K562 (cell line): ENCODE measurements around the gene SENP1. TPM values are rescaled to one million over a fixed set of nuclear protein-coding genes. Genes with fewer than 3 reads are reported as not detected.

ENCODE experiments used
- ATF1 ChIP-seq, 2 experiments: fragments of 450-650 bp in 1 of 2; IDR thresholded peaks; 2 replicates each; pipeline ENCODE4 v1.6.1; 2016; ENCODE audit warnings: missing compliant biosample characterization in 1 of 2, missing genetic modification characterization in 1 of 2
- BRD9 ChIP-seq: fragments of 450-650 bp; IDR thresholded peaks from 2 replicates; pipeline ENCODE4 v1.6.1; 2018; ENCODE audit warnings: low read depth; ENCODE audit not compliant: partially characterized antibody
- GATAD2A ChIP-seq: fragments of 450-650 bp; IDR thresholded peaks from 2 replicates; pipeline ENCODE4 v1.6.1; 2017
- GATAD2B ChIP-seq: fragments of 450-650 bp; IDR thresholded peaks from 2 replicates; pipeline ENCODE4 v1.6.1; 2017; ENCODE audit warnings: mild to moderate bottlenecking, borderline replicate concordance
- HDAC2 ChIP-seq: fragments of 450-650 bp; IDR thresholded peaks from 2 replicates; pipeline ENCODE4 v1.6.1; 2016; ENCODE audit warnings: mild to moderate bottlenecking
- KDM5B ChIP-seq: fragments of 200-600 bp; sonication (generic); IDR thresholded peaks from 2 replicates; pipeline ENCODE4 v1.6.1; 2012; ENCODE audit warnings: low read depth, mild to moderate bottlenecking, moderate library complexity, low read length, control low read depth, inconsistent platforms; ENCODE audit not compliant: insufficient replicate concordance
- KLF6 ChIP-seq: fragments of 250-450 bp; sonication (Bioruptor Pico); IDR thresholded peaks from 2 replicates; pipeline ENCODE4 v1.4.0; 2020; ENCODE audit warnings: mild to moderate bottlenecking, moderate library complexity, borderline replicate concordance
- MBD1 ChIP-seq: fragments of 250-450 bp; sonication (Bioruptor Pico); IDR thresholded peaks from 2 replicates; pipeline ENCODE4 v1.8.0; 2022; ENCODE audit warnings: inconsistent platforms
- MECOM ChIP-seq: fragments of 250-450 bp; sonication (Bioruptor Pico); IDR thresholded peaks from 2 replicates; pipeline ENCODE4 v1.8.0; 2022; ENCODE audit warnings: inconsistent platforms
- MITF ChIP-seq: IDR thresholded peaks from 2 replicates; pipeline ENCODE4 v1.6.1; 2014; ENCODE audit warnings: antibody characterized with exemption
- NBN ChIP-seq: fragments of 450-650 bp; IDR thresholded peaks from 2 replicates; pipeline ENCODE4 v1.6.1; 2016; ENCODE audit warnings: low read depth, mild to moderate bottlenecking
- NFXL1 ChIP-seq: fragments of 450-650 bp; formaldehyde crosslinking; IDR thresholded peaks from 2 replicates; pipeline ENCODE4 v1.4.0; 2021; ENCODE audit warnings: mild to moderate bottlenecking
- NR4A1 ChIP-seq, 2 experiments: fragments of 250-450 bp in 1 of 2; fragments of 450-650 bp in 1 of 2; sonication (Bioruptor Pico) in 1 of 2; IDR thresholded peaks; 2 replicates each; pipeline versions ENCODE4 v1.4.0 to v1.6.1; 2016 to 2020; ENCODE audit warnings: mild to moderate bottlenecking in 2 of 2, missing compliant biosample characterization in 1 of 2, missing genetic modification characterization in 1 of 2, moderate library complexity in 1 of 2
- RNF2 ChIP-seq: sonication (generic); IDR thresholded peaks from 2 replicates; pipeline ENCODE4 v1.6.1; 2016
- SIRT6 ChIP-seq: IDR thresholded peaks from one replicate; pipeline ENCODE4 v1.6.1; 2012; ENCODE audit warnings: low read depth, mild to moderate bottlenecking, control low read depth, inconsistent platforms, low read length, moderate library complexity
- SMARCE1 ChIP-seq: fragments of 450-650 bp; IDR thresholded peaks from 2 replicates; pipeline ENCODE4 v1.7.1; 2016; ENCODE audit warnings: mild to moderate bottlenecking
- SNRNP70 ChIP-seq: fragments of 200-400 bp; formaldehyde crosslinking; optimal IDR thresholded peaks from 2 replicates; pipeline ENCODE3; 2017; ENCODE audit warnings: low read depth, low read length
- TGIF2 ChIP-seq: sonication (generic); formaldehyde crosslinking; IDR thresholded peaks from 2 replicates; pipeline ENCODE4 v1.8.1; 2022; ENCODE audit warnings: mild to moderate bottlenecking, missing genetic modification reagents, moderate library complexity
- ZNF232 ChIP-seq: sonication (generic); formaldehyde crosslinking; IDR thresholded peaks from 2 replicates; pipeline ENCODE4 v1.8.0; 2022; ENCODE audit warnings: mild to moderate bottlenecking, missing genetic modification reagents
- ZNF239 ChIP-seq: fragments of 250-450 bp; sonication (Bioruptor Pico); IDR thresholded peaks from 2 replicates; pipeline ENCODE4 v1.4.0; 2020; ENCODE audit warnings: mild to moderate bottlenecking
- ZNF280A ChIP-seq: fragments of 450-650 bp; IDR thresholded peaks from 2 replicates; pipeline ENCODE4 v1.6.1; 2018; ENCODE audit warnings: mild to moderate bottlenecking, low read depth; ENCODE audit not compliant: partially characterized antibody
- ZNF586 ChIP-seq: fragments of 450-650 bp; formaldehyde crosslinking; conservative IDR thresholded peaks from 2 replicates; pipeline ENCODE4 v1.4.0; 2020; ENCODE audit warnings: mild to moderate bottlenecking, moderate library complexity
- polyA plus RNA-seq, 8 experiments: library from polyadenylated mRNA; depleted of rRNA in 4 of 8; stranded (reverse) in 5 of 8; unstranded in 3 of 8; fragments of >200 nt; fragmentation: Nextera tagmentation in 2 of 8; fragmentation: Illumina TruSeq in 1 of 8; extraction: Ambion mirVana in 2 of 8; extraction: Trizol in 1 of 8; gene quantifications; 2 replicates each; pipeline versions ENCODE4 v1.2.1 to v1.2.3, GENCODE V29; 2011 to 2014; ENCODE audit warnings: inconsistent platforms in 1 of 8, missing spikeins in 1 of 8
- total RNA-seq, 7 experiments: library from RNA; depleted of rRNA in 6 of 7; stranded (reverse); fragments of >200 nt in 6 of 7; fragmentation: Illumina TruSeq in 2 of 7; extraction: Trizol in 2 of 7; gene quantifications; 2 replicates each; pipeline versions ENCODE4 v1.2.1 to v1.2.3, GENCODE V29; 2011 to 2021; ENCODE audit warnings: low replicate concordance in 1 of 7
- TF ChIP-seq, protein P1 (sequence below): fragments of 250-450 bp; sonication (Bioruptor Pico); IDR thresholded peaks from 2 replicates; pipeline ENCODE4 v1.8.0; 2021; ENCODE audit warnings: moderate library complexity, mild to moderate bottlenecking, inconsistent platforms

SENP1 gene
- total and polyA plus RNA-seq, 9 of the 15 experiments (the other 6 are each of a cell fraction or from before 2014, with no cell fraction given), result 15.5 to 59.0 (median 36.3) TPM

GRCh38 chr12:48105867-48106680, at the start of gene SENP1 (continued):
- TF ChIP-seq ZNF280A (no peak), KDM5B (peak; percentile 68), GATAD2A (no peak), HDAC2 (peak; percentile 61; the same call in 1 of the 2 replicates), TGIF2 (no peak), BRD9 (no peak), MITF (no peak), KLF6 (CRISPR knock-in tag) (no peak), SMARCE1 (no peak), ZNF232 (CRISPR knock-in tag) (no peak), ZNF586 (CRISPR knock-in tag) (no peak), MECOM (CRISPR knock-in tag) (no peak), NFXL1 (no peak), SNRNP70 (no peak), SIRT6 (no peak), ATF1 (CRISPR knock-in tag; IDR thresholded peaks at IDR 0.05) (no peak), ATF1 (tag; IDR thresholded peaks at IDR 0.05) (peak; percentile 85), RNF2 (peak; percentile 85), GATAD2B (no peak), NBN (peak; percentile 48; the same call in 1 of the 2 replicates), ZNF239 (CRISPR knock-in tag) (no peak), NR4A1 (CRISPR knock-in tag; IDR thresholded peaks at IDR 0.05) (no peak), NR4A1 (tag; IDR thresholded peaks at IDR 0.05) (0 out of 2 replicates have a peak, but pooled peaks have one; percentile 57), MBD1 (CRISPR knock-in tag) (no peak)
- TF ChIP-seq, protein P1, sequence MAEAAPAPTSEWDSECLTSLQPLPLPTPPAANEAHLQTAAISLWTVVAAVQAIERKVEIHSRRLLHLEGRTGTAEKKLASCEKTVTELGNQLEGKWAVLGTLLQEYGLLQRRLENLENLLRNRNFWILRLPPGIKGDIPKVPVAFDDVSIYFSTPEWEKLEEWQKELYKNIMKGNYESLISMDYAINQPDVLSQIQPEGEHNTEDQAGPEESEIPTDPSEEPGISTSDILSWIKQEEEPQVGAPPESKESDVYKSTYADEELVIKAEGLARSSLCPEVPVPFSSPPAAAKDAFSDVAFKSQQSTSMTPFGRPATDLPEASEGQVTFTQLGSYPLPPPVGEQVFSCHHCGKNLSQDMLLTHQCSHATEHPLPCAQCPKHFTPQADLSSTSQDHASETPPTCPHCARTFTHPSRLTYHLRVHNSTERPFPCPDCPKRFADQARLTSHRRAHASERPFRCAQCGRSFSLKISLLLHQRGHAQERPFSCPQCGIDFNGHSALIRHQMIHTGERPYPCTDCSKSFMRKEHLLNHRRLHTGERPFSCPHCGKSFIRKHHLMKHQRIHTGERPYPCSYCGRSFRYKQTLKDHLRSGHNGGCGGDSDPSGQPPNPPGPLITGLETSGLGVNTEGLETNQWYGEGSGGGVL (CRISPR knock-in tag), result no peak
